Coronary artery (tissue), 2 donors: ENCODE results near the gene KDM3A.

Experiments used
- DNase-seq: peaks from one replicate; pipeline ENCODE4 v3.0.0-alpha.2; 2017; ENCODE audit warnings: low spot score
- H3K27ac ChIP-seq, 2 donors: fragments of 200-600 bp; sonication (generic); one replicate each; pipeline ENCODE4 v1.5.1; 2016 to 2019
- H3K4me3 ChIP-seq: fragments of 200-600 bp; sonication (generic); 2 replicates; pipeline ENCODE4 v1.5.1; 2016; ENCODE audit warnings: mild to moderate bottlenecking, moderate library complexity
- CTCF ChIP-seq: fragments of 200-600 bp; sonication (generic); IDR thresholded peaks from one replicate; pipeline ENCODE4 v1.5.1; 2019; ENCODE audit warnings: antibody characterized with exemption

Gene KDM3A

GRCh38 chr2:86513948-86514660 lies 72.9 kb downstream of the KDM3A start:
- TF ChIP-seq CTCF, result no peak
- no peak for DNase-seq
- H3K27ac ChIP-seq, result no peak overlapping the region
- no peak overlapping the region for H3K4me3 ChIP-seq

GRCh38 chr2:86518481-86518880 lies 77.3 kb downstream of the KDM3A start:
- TF ChIP-seq CTCF, result no peak
- H3K4me3 ChIP-seq, result no peak overlapping the region
- no peak overlapping the region for H3K27ac ChIP-seq
- no peak for DNase-seq

GRCh38 chr2:86519349-86519748 lies 78.2 kb downstream of the KDM3A start:
- Histone ChIP-seq H3K27ac (no peak overlapping the region), H3K4me3 (no peak overlapping the region)
- no peak for TF ChIP-seq CTCF
- no peak for DNase-seq

GRCh38 chr2:86520153-86520552 lies 79.0 kb downstream of the KDM3A start:
- H3K27ac ChIP-seq, result no peak overlapping the region
- TF ChIP-seq CTCF, result no peak
- H3K4me3 ChIP-seq, result no peak overlapping the region
- no peak for DNase-seq

- H3K4me3 ChIP-seq, result no peak overlapping the region
- no peak for DNase-seq
- H3K27ac ChIP-seq, result no peak overlapping the region
- TF ChIP-seq CTCF, result no peak
These were observed 80.8 kb downstream of the KDM3A start for GRCh38 chr2:86521922-86522321.

GRCh38 chr2:86522711-86523110 lies 81.5 kb downstream of the KDM3A start:
- H3K27ac ChIP-seq, result no peak overlapping the region
- no peak overlapping the region for H3K4me3 ChIP-seq
- no peak for TF ChIP-seq CTCF
- DNase-seq, result no peak

- Histone ChIP-seq H3K4me3 (no peak overlapping the region), H3K27ac (no peak overlapping the region)
- TF ChIP-seq CTCF, result no peak
- DNase-seq, result no peak
These were observed 82.3 kb downstream of the KDM3A start for GRCh38 chr2:86523491-86523890.
